GM19372 (cell line): ENCODE results near the gene TIPIN.
"Not testable (repeated sequence)": the region's sequence is repeated elsewhere in the genome, so short reads cannot be mapped to it uniquely, and the experiment has no call there.

Source experiments
- ATAC-seq: cut with Tn5 transposase; IDR thresholded peaks from one replicate; pipeline ENCODE4 v1.9.1; 2021; ENCODE audit warnings: mild to moderate bottlenecking, low read depth, moderate library complexity; ENCODE audit not compliant: unreplicated experiment

Gene TIPIN

GRCh38 chr15:66386204-66387123 lies 30.0 kb upstream of the TIPIN start, which contains the start of gene MAP2K1:
MAP2K1 (plus strand) TSS chr15:66386912; CDS start chr15:66387348, 436 bp downstream.
- ATAC-seq, result peak; percentile 76

DNA sequence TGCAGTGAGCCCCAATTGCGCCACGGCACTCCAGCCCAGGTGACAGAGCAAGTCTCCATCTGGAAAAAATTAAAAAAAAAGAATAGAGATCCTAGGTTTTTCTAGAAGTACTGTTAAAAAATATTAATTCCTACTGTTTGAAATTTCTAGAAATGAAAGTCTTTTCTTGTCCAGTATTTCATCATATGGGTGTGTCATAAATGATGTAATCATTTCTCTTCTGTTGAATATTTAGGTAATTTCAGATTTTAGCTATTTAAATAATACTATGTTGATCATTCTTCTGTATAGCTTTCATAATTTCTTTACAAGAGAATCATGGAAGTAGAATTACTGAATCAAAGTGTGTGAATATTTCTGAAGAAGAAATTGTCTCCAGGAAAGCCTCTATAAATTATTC lies 24.9 kb upstream of the TIPIN start:
- ATAC-seq, result not testable (repeated sequence)

GRCh38 chr15:66378814-66379430 lies 22.4 kb upstream of the TIPIN start:
- ATAC-seq, result no peak

GRCh38 chr15:66374179-66374578 lies 17.7 kb upstream of the TIPIN start:
- ATAC-seq, result no peak

GRCh38 chr15:66369773-66370651 lies 13.5 kb upstream of the TIPIN start:
- no peak for ATAC-seq

DNA sequence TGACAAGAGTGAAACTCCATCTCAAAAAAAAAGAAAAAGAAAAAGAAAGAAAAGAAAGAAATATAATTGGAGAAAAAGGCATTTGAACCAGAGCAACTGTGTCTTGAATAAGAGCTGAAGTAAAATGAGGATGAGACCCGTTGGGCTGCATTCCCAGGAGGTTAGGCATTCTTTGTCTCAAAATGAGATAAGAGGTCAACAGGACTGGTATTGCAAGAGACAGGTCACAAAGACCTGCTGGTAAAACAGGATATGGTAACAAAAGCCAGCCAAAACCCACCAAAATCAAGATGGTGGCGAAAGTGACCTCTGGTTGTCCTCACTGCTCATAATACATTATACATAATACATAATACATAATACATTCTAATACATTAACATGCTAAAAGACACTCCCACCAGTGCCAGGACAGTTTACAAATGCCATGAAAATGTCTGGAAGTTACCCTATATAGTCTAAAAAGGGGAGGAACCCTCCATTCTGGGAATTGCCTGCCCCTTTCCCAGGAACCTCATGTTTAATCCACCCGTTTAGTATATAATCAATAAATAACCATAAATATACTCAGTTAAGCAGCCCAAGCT lies 8.6 kb upstream of the TIPIN start:
- no peak for ATAC-seq

DNA sequence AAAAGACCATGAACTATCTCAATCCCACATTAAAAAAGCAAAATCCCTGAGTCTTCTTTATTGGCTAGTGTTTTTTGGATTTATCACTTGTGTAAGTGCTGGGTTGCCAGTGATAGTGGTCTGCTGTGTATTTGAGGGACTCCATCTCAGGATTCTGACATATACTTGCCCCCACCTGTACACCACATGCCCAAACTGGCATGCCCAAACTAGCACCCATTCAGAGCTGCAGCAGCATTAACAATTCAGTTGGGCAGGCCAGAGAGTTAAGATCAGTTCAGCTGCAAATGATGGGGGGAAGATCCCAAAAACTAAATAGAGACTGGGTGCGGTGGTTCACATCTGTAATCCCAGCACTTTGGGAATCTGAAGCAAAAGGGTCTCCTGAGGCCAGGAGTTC lies 6.3 kb upstream of the TIPIN start:
- ATAC-seq, result no peak

DNA sequence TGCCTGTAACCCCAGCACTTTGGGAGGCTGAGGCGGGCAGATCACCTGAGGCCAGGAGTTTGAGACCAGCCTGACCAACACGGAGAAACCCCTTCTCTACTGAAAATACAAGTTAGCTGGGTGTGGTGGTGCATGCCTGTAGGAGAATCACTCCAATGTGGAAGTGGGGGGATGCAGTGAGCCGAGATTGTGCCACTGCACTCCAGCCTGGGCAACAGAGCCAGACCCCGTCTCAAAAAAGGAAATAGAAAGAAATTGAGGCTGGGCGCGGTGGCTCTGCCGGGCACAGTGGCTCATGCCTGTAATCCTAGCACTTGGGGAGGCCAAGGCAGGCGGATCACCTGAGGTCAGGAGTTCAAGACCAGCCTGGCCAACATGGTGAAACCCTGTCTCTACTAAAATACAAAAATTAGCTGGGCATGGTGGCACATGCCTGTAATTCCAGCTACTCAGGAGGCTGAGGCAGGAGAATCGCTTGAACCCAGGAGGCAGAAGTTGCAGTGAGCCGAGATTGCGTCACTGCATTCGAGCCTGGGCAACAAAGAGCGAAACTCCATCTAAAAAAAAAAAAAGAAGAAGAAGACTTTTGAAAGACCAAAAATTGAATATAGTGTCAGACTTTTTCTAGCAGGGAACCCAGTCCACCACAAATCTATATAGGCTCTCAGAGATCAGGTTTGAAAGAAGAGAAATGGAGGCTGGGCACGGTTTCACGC lies 5.4 kb upstream of the TIPIN start:
- ATAC-seq, result not testable (repeated sequence)

DNA sequence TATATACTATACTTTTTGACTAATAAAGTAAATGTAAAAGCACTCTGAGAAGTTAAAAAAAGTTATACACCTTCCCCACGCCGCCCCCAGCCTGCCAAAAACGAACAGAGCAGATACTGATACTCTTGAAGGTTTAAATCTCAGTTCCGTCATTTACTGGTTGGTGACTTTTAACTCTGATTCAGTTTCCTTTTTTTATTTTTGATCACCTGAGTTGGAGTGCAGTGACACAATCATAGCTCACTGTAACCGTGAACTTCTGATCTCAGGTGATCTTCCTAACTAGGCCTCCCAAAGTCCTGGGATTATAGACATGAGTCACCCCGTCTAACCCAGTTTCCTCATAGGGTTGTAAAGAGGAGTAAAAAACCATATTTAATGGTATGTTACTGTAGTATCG lies 3.3 kb upstream of the TIPIN start:
- no peak for ATAC-seq

GRCh38 chr15:66356077-66356358 lies 467 bp downstream of the TIPIN start:
- ATAC-seq, result no peak

DNA sequence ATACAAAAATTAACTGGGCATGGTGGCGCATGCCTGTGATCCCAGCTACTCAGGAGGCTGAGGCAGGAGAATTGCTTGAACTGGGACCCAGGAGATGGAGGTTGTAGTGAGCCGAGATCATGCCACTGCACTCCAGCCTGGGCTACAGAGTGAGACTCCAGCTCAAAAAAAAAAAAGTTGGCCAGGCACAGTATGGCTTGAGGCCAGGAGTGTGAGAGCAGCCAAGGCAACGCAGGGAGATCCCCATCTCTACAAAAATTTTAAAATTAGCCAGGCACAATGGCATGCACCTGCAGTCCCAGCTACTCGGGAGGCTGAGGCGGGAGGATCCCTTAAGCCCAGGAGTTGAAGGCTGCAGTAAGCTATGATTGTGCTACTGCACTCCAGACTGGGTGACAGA lies 8.0 kb downstream of the TIPIN start:
- not testable (repeated sequence) for ATAC-seq

DNA sequence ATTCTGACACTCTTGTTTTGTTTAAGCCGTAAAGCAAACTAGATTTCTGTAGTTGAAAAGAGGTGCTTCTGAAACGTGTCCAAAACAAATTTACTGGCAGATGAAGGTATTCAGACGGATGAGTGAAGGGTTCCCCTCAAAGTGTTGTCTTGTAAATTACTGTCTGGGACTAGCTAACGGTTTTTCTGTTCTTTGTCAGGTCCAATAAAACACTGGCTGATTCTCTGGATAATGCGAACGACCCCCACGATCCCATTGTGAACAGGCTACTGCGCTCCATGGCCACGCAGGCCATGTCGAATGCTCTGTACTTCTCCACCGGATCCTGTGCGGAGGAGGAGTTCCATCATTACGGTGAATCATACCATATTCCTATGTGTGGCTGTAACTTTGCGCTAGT lies 27.7 kb downstream of the TIPIN start:
- ATAC-seq, result no peak

- ATAC-seq, result no peak
Measured at GRCh38 chr15:66327736-66328135, 28.7 kb downstream of the TIPIN start.

DNA sequence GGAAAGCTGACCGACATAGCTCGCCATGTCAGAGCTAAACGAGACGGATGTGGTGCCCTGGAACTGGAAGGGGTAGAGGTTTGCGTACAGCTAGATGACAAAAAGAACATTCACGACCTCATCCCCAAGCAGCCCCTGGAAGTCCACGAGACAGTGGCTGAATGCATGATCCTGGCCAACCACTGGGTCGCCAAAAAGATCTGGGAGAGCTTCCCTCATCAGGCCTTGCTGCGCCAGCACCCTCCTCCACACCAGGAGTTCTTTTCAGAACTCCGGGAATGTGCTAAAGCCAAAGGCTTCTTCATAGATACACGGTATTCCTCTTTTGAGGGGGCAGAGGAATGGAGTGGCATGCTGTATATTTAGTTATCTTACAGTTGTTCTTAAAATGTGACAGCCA lies 30.4 kb downstream of the TIPIN start:
- ATAC-seq, result no peak

- no peak for ATAC-seq
Measured at GRCh38 chr15:66323312-66323928, 33.1 kb downstream of the TIPIN start.

GRCh38 chr15:66312144-66312543 lies 44.3 kb downstream of the TIPIN start:
- ATAC-seq, result no peak

DNA sequence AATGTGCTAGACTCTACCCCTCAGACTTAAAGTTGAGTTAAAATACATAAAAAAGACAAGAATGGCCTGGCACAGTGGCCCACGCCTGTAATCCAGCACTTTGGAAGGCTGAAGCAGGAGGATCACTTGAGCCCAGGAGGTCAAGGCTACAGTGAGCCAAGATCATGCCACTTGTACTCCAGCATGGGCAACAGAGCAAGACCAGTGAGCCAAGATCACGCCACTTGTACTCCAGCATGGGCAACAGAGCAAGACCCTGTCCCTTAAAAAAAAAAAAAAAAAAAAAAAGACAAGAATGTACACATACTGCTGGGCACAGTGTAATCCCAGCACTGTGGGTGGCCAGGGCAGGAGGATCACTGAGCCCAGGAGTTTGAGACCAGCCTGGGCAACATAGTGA lies 45.7 kb downstream of the TIPIN start:
- no peak for ATAC-seq

GRCh38 chr15:66309828-66310227 lies 46.7 kb downstream of the TIPIN start:
- no peak for ATAC-seq

DNA sequence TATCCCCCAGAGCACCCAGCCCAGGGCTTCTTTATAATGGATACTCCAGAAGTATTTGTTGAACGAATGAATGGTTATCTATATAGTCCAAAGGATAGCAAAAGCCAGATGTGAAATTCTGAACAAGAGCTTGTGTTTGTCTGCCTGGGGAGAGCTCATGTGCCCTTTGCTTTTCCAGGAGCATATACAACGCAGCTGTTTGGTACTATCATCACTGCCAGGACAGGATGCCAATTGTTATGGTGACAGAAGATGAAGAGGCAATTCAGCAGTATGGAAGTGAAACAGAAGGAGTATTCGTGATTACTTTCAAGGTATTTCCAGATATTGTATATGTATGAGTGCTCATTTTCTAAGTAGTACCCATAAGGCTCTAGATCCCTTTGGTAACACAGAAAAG lies 48.0 kb downstream of the TIPIN start:
- no peak for ATAC-seq

GRCh38 chr15:66306381-66306780 lies 50.1 kb downstream of the TIPIN start:
- no peak for ATAC-seq
